Fibroblast of the conjunctiva (primary cell): ENCODE results near the gene MDC1.

Source experiments
- DNase-seq: peaks from one replicate; pipeline ENCODE4 v3.0.0-alpha.2; 2010; ENCODE audit warnings: low read depth

Gene MDC1

GRCh38 chr6:30747300-30747687 is 30.2 kb upstream of the MDC1 start:
- no peak for DNase-seq

- DNase-seq = peak; percentile 75
These were observed 27.1 kb upstream of the MDC1 start, which contains the start of gene IER3 for GRCh38 chr6:30744054-30744805. Gene IER3 (minus strand): TSS chr6:30744547. CDS start chr6:30744518, 29 bp downstream.

- DNase-seq = no peak
These were observed 26.3 kb upstream of the MDC1 start for GRCh38 chr6:30743099-30744053.

- peak; percentile 96 for DNase-seq
These were observed 25.4 kb upstream of the MDC1 start, which contains the start of gene FLOT1 for GRCh38 chr6:30742316-30743098. Gene FLOT1 (minus strand): TSS chr6:30742687. CDS start chr6:30742189, 498 bp downstream.

- DNase-seq = no peak
These were observed 24.8 kb upstream of the MDC1 start for GRCh38 chr6:30741789-30742315.

GRCh38 chr6:30741063-30741779 is 24.1 kb upstream of the MDC1 start:
- no peak for DNase-seq

DNA sequence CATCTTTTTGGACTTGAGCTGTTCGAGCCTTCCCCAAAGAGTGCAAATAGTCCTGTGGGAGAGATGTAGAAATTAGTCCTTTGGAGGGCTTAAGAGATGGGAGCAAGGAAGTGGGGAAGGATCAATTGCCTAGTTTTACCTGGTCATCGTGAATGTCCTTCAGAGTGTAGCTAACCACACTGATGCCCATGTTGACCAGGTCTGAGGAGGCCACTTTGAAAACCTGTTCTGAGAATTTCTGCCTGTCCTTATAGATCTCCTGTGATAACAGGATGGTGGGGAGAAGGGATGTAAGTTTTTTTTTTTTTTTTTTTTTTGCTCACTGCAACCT is 23.4 kb upstream of the MDC1 start:
- DNase-seq = no peak

- no peak for DNase-seq
These were observed 21.5 kb upstream of the MDC1 start for GRCh38 chr6:30738532-30738931.

DNA sequence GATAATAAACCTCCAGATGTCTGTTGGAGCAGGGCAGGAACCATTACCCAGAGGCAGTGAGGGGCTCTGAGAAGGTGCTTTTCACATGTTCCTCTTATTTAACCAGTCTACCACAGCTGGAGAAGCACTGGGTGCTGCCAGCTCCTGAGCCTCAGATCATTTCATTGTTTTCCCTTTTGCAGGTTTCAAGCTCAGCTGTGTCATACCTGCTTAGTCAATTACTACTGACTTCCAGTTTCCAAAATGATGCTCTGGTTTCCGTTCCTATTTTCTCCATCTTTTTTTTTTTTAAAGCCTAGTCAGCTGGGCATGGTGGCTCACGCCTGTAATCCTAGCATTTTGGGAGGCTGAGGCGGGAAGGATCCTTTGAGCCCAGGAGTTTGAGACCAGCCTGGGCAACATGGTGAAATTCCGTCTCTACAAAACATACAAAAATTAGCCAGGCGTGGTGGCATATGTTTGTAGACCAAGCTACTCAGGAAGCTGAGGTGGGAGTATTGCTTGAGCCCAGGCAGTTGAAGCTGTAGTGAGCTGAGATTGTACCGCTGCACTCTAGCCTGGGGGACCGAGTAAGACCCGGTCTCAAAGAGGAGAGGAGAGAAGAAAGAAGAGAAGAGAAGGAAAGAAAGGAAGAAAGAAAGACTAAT is 18.7 kb upstream of the MDC1 start:
- DNase-seq = no peak

DNA sequence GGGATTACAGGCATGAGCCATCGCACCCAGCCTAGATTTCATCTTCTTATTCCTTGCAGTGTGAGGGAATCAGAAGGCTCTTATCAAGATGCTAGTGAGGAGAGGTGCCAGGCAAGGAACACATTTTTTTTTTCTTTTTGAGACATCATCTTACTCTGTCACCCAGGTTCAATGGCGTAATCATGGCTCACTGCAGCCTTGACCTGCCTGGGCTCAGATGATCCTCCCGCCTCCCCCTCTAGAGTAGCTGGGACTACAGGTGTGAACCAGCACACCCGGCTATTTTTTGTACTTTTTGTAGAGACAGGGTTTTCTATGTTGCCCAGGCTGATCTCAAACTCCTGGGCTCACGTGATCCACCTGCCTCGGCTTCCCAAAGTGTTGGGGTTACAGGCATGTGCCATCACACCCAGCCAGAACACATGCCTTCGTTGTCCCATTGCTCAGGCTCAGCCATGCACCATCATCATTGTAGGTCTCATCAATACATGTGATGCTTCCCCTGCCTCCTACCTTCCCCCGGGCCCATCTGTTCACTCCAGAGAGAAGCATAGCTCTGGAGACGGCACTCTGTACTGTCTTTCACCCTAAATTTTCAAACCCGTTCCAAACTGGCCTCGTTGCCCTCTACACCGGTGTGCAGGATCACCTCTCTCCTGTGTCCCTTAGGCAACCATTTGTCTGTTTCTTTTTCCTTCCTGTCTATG is 15.3 kb upstream of the MDC1 start:
- no peak for DNase-seq

DNA sequence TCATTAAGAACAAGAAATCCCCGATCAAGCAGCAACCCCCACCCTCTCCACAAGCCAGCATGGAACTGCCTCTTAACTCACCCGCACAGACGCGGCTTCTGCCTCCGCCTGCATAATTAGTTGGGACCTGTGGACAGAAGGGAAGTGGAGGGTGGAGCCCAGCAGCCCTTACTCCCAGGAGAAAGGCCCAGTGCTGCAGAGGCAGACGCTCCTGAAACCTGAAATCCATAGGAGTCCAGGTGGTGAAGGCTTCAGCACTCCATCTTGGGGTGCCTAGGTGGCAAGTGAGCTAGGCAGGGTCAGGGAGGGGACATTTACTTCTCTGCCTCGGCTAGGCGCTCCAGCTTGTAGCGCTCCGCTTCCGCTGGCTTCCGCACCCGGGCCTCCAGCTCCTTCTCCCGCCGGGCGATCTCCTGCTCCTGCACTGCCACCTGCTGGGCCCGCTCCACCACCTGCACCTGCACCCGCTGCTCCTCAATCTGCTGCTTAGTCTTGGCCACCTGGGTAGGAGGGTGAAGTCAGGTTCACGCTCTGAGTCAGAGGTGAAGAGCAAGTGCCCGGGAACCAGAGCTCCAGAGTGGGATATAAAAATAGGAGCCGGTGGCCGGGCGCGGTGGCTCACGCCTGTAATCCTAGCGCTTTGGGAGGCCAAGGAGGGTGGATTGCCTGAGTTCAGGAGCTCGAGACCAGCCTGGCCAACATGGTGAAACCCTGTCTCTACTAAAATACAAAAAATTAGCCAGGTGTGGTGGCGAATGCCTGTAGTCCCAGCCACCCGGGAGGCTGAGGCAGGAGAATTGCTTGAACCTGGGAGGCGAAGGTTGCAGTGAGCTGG is 13.7 kb upstream of the MDC1 start:
- no peak for DNase-seq

- DNase-seq = no peak
These were observed 11.0 kb upstream of the MDC1 start for GRCh38 chr6:30727920-30728553.

GRCh38 chr6:30726506-30727413 is 9.7 kb upstream of the MDC1 start:
- DNase-seq = no peak

- DNase-seq = no peak
These were observed 8.8 kb upstream of the MDC1 start for GRCh38 chr6:30725713-30726505.

- DNase-seq = no peak
These were observed 8.0 kb upstream of the MDC1 start for GRCh38 chr6:30724906-30725667.
